ENCODE measurements around the gene B3GLCT. TPM values are rescaled to one million over a fixed set of nuclear protein-coding genes. Genes with fewer than 3 reads are reported as not detected.
"Not testable (repeated sequence)": the region's sequence is repeated elsewhere in the genome, so short reads cannot be mapped to it uniquely, and the experiment has no call there.

The B3GLCT gene
- total RNA-seq, 2 experiments from 2014 or later = 4.2 to 4.9 TPM

GRCh38 chr13:31330236-31330635, 130.5 kb downstream of the B3GLCT start:
- DNase-seq (no peak), ATAC-seq (no peak)
- CTCF ChIA-PET = interaction anchor here (0.6 kb wide), 1 partner anchor 129 kb away, joined by 3 read pairs; no protein-coding TSS in a partner anchor
- Mint-ChIP-seq H3K36me3 (no peaks in the 10 kb centered on the region), H3K27me3 (no peaks in the 10 kb centered on the region), H3K4me1 (no peaks in the 10 kb centered on the region), H3K27ac (no peak overlapping the region), H3K4me3 (no peak overlapping the region), H3K9me3 (ENCODE audit: low read depth) (no peaks in the 10 kb centered on the region)

- CTCF ChIA-PET = no interaction called here
- H3K9me3 Mint-ChIP-seq (ENCODE audit: low read depth) = no peaks in the 10 kb centered on the region
- no peak for DNase-seq
- no peak overlapping the region for H3K4me3 Mint-ChIP-seq
- ATAC-seq = no peak
- H3K36me3 Mint-ChIP-seq = no peaks in the 10 kb centered on the region
- H3K4me1 Mint-ChIP-seq = no peaks in the 10 kb centered on the region
- no peaks in the 10 kb centered on the region for H3K27me3 Mint-ChIP-seq
- H3K27ac Mint-ChIP-seq = no peak overlapping the region
These were observed 131.3 kb downstream of the B3GLCT start for GRCh38 chr13:31331068-31331467.

- Mint-ChIP-seq H3K9me3 (ENCODE audit: low read depth) (no peaks in the 10 kb centered on the region), H3K4me1 (no peaks in the 10 kb centered on the region), H3K36me3 (no peaks in the 10 kb centered on the region), H3K27me3 (no peaks in the 10 kb centered on the region), H3K4me3 (no peak overlapping the region), H3K27ac (no peak overlapping the region)
- DNase-seq = no peak
- CTCF ChIA-PET = no interaction called here
- ATAC-seq = no peak
These were observed 134.8 kb downstream of the B3GLCT start for GRCh38 chr13:31334547-31334946.

- H3K27me3 Mint-ChIP-seq = no peaks in the 10 kb centered on the region
- H3K4me1 Mint-ChIP-seq = no peaks in the 10 kb centered on the region
- no peaks in the 10 kb centered on the region for H3K36me3 Mint-ChIP-seq
- H3K9me3 Mint-ChIP-seq (ENCODE audit: low read depth) = no peaks in the 10 kb centered on the region
- ATAC-seq (no peak), DNase-seq (no peak)
- CTCF ChIA-PET = no interaction called here
- H3K4me3 Mint-ChIP-seq = no peak overlapping the region
- H3K27ac Mint-ChIP-seq = no peak overlapping the region
These were observed 135.3 kb downstream of the B3GLCT start for GRCh38 chr13:31334994-31335557.

- CTCF ChIA-PET; H3K9me3 Mint-ChIP-seq (ENCODE audit: low read depth); H3K4me1 Mint-ChIP-seq; ATAC-seq; H3K27ac Mint-ChIP-seq; H3K4me3 Mint-ChIP-seq; H3K36me3 Mint-ChIP-seq; DNase-seq; H3K27me3 Mint-ChIP-seq: not testable (repeated sequence)
These were observed 139.8 kb downstream of the B3GLCT start for GRCh38 chr13:31339616-31340015.

GRCh38 chr13:31340848-31341247, 141.1 kb downstream of the B3GLCT start:
- H3K36me3 Mint-ChIP-seq; H3K27me3 Mint-ChIP-seq; DNase-seq; H3K4me1 Mint-ChIP-seq; CTCF ChIA-PET; ATAC-seq; H3K9me3 Mint-ChIP-seq (ENCODE audit: low read depth); H3K27ac Mint-ChIP-seq; H3K4me3 Mint-ChIP-seq: not testable (repeated sequence)

- no peak for ATAC-seq
- DNase-seq = no peak
- no peak overlapping the region for H3K27ac Mint-ChIP-seq
- H3K9me3 Mint-ChIP-seq (ENCODE audit: low read depth) = no peaks in the 10 kb centered on the region
- H3K4me3 Mint-ChIP-seq = no peak overlapping the region
- CTCF ChIA-PET = no interaction called here
- peaks cover 12% of the 10 kb centered on the region for H3K27me3 Mint-ChIP-seq
- no peaks in the 10 kb centered on the region for H3K4me1 Mint-ChIP-seq
- no peaks in the 10 kb centered on the region for H3K36me3 Mint-ChIP-seq
These were observed 147.1 kb downstream of the B3GLCT start for GRCh38 chr13:31346891-31347290.

GRCh38 chr13:31349156-31349555, 149.4 kb downstream of the B3GLCT start:
- H3K36me3 Mint-ChIP-seq = no peaks in the 10 kb centered on the region
- H3K4me3 Mint-ChIP-seq = no peak overlapping the region
- no peak for DNase-seq
- H3K4me1 Mint-ChIP-seq = no peaks in the 10 kb centered on the region
- H3K27me3 Mint-ChIP-seq = peaks cover 19% of the 10 kb centered on the region
- CTCF ChIA-PET = no interaction called here
- no peaks in the 10 kb centered on the region for H3K9me3 Mint-ChIP-seq (ENCODE audit: low read depth)
- no peak overlapping the region for H3K27ac Mint-ChIP-seq
- no peak for ATAC-seq

GRCh38 chr13:31350560-31350959, 150.8 kb downstream of the B3GLCT start:
- Mint-ChIP-seq H3K4me3 (no peak overlapping the region), H3K9me3 (ENCODE audit: low read depth) (peaks cover 6% of the 10 kb centered on the region), H3K27ac (no peak overlapping the region), H3K36me3 (peaks cover 5% of the 10 kb centered on the region), H3K27me3 (peaks cover 19% of the 10 kb centered on the region), H3K4me1 (no peaks in the 10 kb centered on the region)
- ATAC-seq (no peak), DNase-seq (no peak)
- CTCF ChIA-PET = no interaction called here

GRCh38 chr13:31351376-31351775, 151.6 kb downstream of the B3GLCT start:
- CTCF ChIA-PET = interaction anchor here (1.0 kb wide), 1 partner anchor 15 kb away, joined by 3 read pairs; no protein-coding TSS in a partner anchor
- Mint-ChIP-seq H3K27ac (no peak overlapping the region), H3K9me3 (ENCODE audit: low read depth) (peaks cover 11% of the 10 kb centered on the region), H3K36me3 (peaks cover 5% of the 10 kb centered on the region), H3K4me3 (no peak overlapping the region), H3K4me1 (no peaks in the 10 kb centered on the region), H3K27me3 (peaks cover 19% of the 10 kb centered on the region)
- DNase-seq (no peak), ATAC-seq (no peak)

- peaks cover 5% of the 10 kb centered on the region for H3K36me3 Mint-ChIP-seq
- H3K9me3 Mint-ChIP-seq (ENCODE audit: low read depth) = peaks cover 11% of the 10 kb centered on the region
- DNase-seq = no peak
- H3K4me1 Mint-ChIP-seq = no peaks in the 10 kb centered on the region
- H3K4me3 Mint-ChIP-seq = no peak overlapping the region
- H3K27me3 Mint-ChIP-seq = peaks cover 19% of the 10 kb centered on the region
- H3K27ac Mint-ChIP-seq = no peak overlapping the region
- CTCF ChIA-PET = interaction anchor here (0.6 kb wide), 1 partner anchor 12 kb away, joined by 3 read pairs; no protein-coding TSS in a partner anchor
- no peak for ATAC-seq
These were observed 152.7 kb downstream of the B3GLCT start for GRCh38 chr13:31352467-31352866.

GRCh38 chr13:31355001-31355400, 155.2 kb downstream of the B3GLCT start:
- H3K9me3 Mint-ChIP-seq (ENCODE audit: low read depth) = peaks cover 11% of the 10 kb centered on the region
- H3K36me3 Mint-ChIP-seq = peaks cover 5% of the 10 kb centered on the region
- H3K27me3 Mint-ChIP-seq = peaks cover 19% of the 10 kb centered on the region
- H3K4me3 Mint-ChIP-seq = no peak overlapping the region
- DNase-seq = no peak
- H3K4me1 Mint-ChIP-seq = no peaks in the 10 kb centered on the region
- no peak for ATAC-seq
- no peak overlapping the region for H3K27ac Mint-ChIP-seq
- CTCF ChIA-PET = no interaction called here

- Mint-ChIP-seq H3K27ac (no peak overlapping the region), H3K4me1 (no peaks in the 10 kb centered on the region), H3K36me3 (peaks cover 5% of the 10 kb centered on the region), H3K9me3 (ENCODE audit: low read depth) (peaks cover 11% of the 10 kb centered on the region), H3K4me3 (no peak overlapping the region), H3K27me3 (peaks cover 6% of the 10 kb centered on the region)
- CTCF ChIA-PET = no interaction called here
- DNase-seq (no peak), ATAC-seq (no peak)
These were observed 157.2 kb downstream of the B3GLCT start for GRCh38 chr13:31356991-31357390.

- no peak for ATAC-seq
- peaks cover 3% of the 10 kb centered on the region for H3K27me3 Mint-ChIP-seq
- DNase-seq = no peak
- H3K27ac Mint-ChIP-seq = no peak overlapping the region
- no peak overlapping the region for H3K4me3 Mint-ChIP-seq
- H3K36me3 Mint-ChIP-seq = peaks cover 5% of the 10 kb centered on the region
- H3K4me1 Mint-ChIP-seq = no peaks in the 10 kb centered on the region
- H3K9me3 Mint-ChIP-seq (ENCODE audit: low read depth) = peaks cover 11% of the 10 kb centered on the region
- CTCF ChIA-PET = no interaction called here
These were observed 157.8 kb downstream of the B3GLCT start for GRCh38 chr13:31357581-31357980.

- no peak overlapping the region for H3K4me3 Mint-ChIP-seq
- no peaks in the 10 kb centered on the region for H3K27me3 Mint-ChIP-seq
- H3K4me1 Mint-ChIP-seq = no peaks in the 10 kb centered on the region
- CTCF ChIA-PET = no interaction called here
- DNase-seq (no peak), ATAC-seq (no peak)
- H3K9me3 Mint-ChIP-seq (ENCODE audit: low read depth) = no peaks in the 10 kb centered on the region
- no peaks in the 10 kb centered on the region for H3K36me3 Mint-ChIP-seq
- no peak overlapping the region for H3K27ac Mint-ChIP-seq
These were observed 161.9 kb downstream of the B3GLCT start for GRCh38 chr13:31361673-31362072.

All from activated CD8-positive, alpha-beta memory T cell treated with anti-CD3 and anti-CD28 coated beads, Interleukin-2, amount 10 ng/mL, durations not matched to agents 7 days and 5 days (primary cell).